Endodermal cell (in vitro differentiated cells): ENCODE results near the gene FASTKD1. TPM values are rescaled to one million over a fixed set of nuclear protein-coding genes. Genes with fewer than 3 reads are reported as not detected.
A peak's percentile ranks its signal among the peaks of the same experiment; 100 is the strongest.
"Not testable (repeated sequence)": the region's sequence is repeated elsewhere in the genome, so short reads cannot be mapped to it uniquely, and the experiment has no call there.

Source experiments
- DNase-seq: peaks from one replicate; pipeline ENCODE4 v3.0.0-alpha.2; 2017
- H3K27ac ChIP-seq: 2 replicates; pipeline ENCODE4 v1.5.1; 2013; ENCODE audit warnings: mild to moderate bottlenecking, low read depth, low read length, moderate library complexity
- H3K27me3 ChIP-seq: 2 replicates; pipeline ENCODE4 v1.6.1; 2013; ENCODE audit warnings: mild to moderate bottlenecking, low read length, moderate library complexity; ENCODE audit not compliant: insufficient read depth, control insufficient read depth, poor library complexity, severe bottlenecking
- H3K36me3 ChIP-seq: 2 replicates; pipeline ENCODE4 v1.7.0; 2013; ENCODE audit warnings: mild to moderate bottlenecking, low read length, moderate library complexity; ENCODE audit not compliant: control insufficient read depth, insufficient read depth
- H3K4me1 ChIP-seq: one replicate; pipeline ENCODE4 v1.7.0; 2013; ENCODE audit warnings: low read length; ENCODE audit not compliant: control insufficient read depth, insufficient read depth
- H3K4me3 ChIP-seq: 2 replicates; pipeline ENCODE4 v1.5.1; 2013; ENCODE audit warnings: mild to moderate bottlenecking, low read length, moderate library complexity
- H3K9ac ChIP-seq: 2 replicates; pipeline ENCODE4 v1.6.1; 2013; ENCODE audit warnings: mild to moderate bottlenecking, low read length, moderate library complexity; ENCODE audit not compliant: poor library complexity, severe bottlenecking; ENCODE audit errors: extremely low read depth
- H3K9me3 ChIP-seq: 2 replicates; pipeline ENCODE4 v1.6.1; 2013; ENCODE audit warnings: mild to moderate bottlenecking, low read length, moderate library complexity; ENCODE audit not compliant: control insufficient read depth
- H3K27ac Mint-ChIP-seq: 2 replicates; pipeline ENCODE4 v1.8.0; 2020; ENCODE audit warnings: mixed read lengths
- H3K27me3 Mint-ChIP-seq: 2 replicates; pipeline ENCODE4 v1.8.0; 2021; ENCODE audit warnings: mild to moderate bottlenecking, mixed read lengths; ENCODE audit not compliant: insufficient read depth
- H3K36me3 Mint-ChIP-seq: 2 replicates; pipeline ENCODE4 v1.8.0; 2020; ENCODE audit warnings: low read depth, mixed read lengths
- H3K4me1 Mint-ChIP-seq: 2 replicates; pipeline ENCODE4 v1.8.0; 2020; ENCODE audit warnings: mixed read lengths
- H3K4me3 Mint-ChIP-seq: 2 replicates; pipeline ENCODE4 v1.8.0; 2020; ENCODE audit warnings: mild to moderate bottlenecking, moderate library complexity, mixed read lengths
- H3K9me3 Mint-ChIP-seq: 2 replicates; pipeline ENCODE4 v1.8.0; 2020; ENCODE audit warnings: mild to moderate bottlenecking, mixed read lengths
- CTCF ChIP-seq: fragments of 200-600 bp; sonication (generic); conservative IDR thresholded peaks from 2 replicates; pipeline ENCODE4 v1.5.0; 2021; ENCODE audit warnings: antibody characterized with exemption, mild to moderate bottlenecking
- WGBS, 2 experiments: methylation state at CpG; one replicate each; pipeline versions ENCODE4 v1.1.5 to v1.1.7; 2013; ENCODE audit warnings: missing lambda C conversion rate in 2 of 2, mixed read lengths in 1 of 2; ENCODE audit not compliant: insufficient coverage in 1 of 2, insufficient read length in 1 of 2; 5-methylcytosine and 5-hydroxymethylcytosine counted together
- total RNA-seq, 2 donors: library from RNA; stranded (reverse); fragmentation: NEBNext Ultra II Directional in 1 of 2; extraction: Animal tissue kit (Norgen Biotek cat#: 25700) in 1 of 2; gene quantifications; 2 replicates in 1 of 2; 3 replicates in 1 of 2; pipeline ENCODE4 v1.2.1, GENCODE V29; 2021

FASTKD1 gene
- total RNA-seq, 2 donors from 2014 or later: 45.2 to 56.0 TPM

- Mint-ChIP-seq H3K9me3 (peaks cover 3% of the 10 kb centered on the region), H3K27ac (no peak overlapping the region), H3K27me3 (no peaks in the 10 kb centered on the region), H3K36me3 (peaks cover 78% of the 10 kb centered on the region), H3K4me3 (no peak overlapping the region), H3K4me1 (no peaks in the 10 kb centered on the region)
- no peak for DNase-seq
- Histone ChIP-seq H3K27me3 (no peaks in the 10 kb centered on the region), H3K9ac (no peak overlapping the region), H3K27ac (no peak overlapping the region), H3K36me3 (peaks cover 94% of the 10 kb centered on the region), H3K4me3 (no peak overlapping the region), H3K9me3 (peaks cover 11% of the 10 kb centered on the region), H3K4me1 (no peaks in the 10 kb centered on the region)
- no peak for TF ChIP-seq CTCF
- WGBS, 2 experiments: 97% methylated on average over 2 of the region's 2 CpGs; no CpG with 5 or more reads in 1 of the 2 experiments
Measured at GRCh38 chr2:169609264-169609663, 35.6 kb upstream of the FASTKD1 start.

GRCh38 chr2:169599568-169599967, 25.9 kb upstream of the FASTKD1 start:
- H3K9me3 Mint-ChIP-seq: no peaks in the 10 kb centered on the region

GRCh38 chr2:169598982-169599381, 25.3 kb upstream of the FASTKD1 start:
- DNase-seq: no peak
- H3K4me3 ChIP-seq: no peak overlapping the region
- H3K36me3 Mint-ChIP-seq: peaks cover 10% of the 10 kb centered on the region
- no peak overlapping the region for H3K4me3 Mint-ChIP-seq
- peaks cover 3% of the 10 kb centered on the region for H3K36me3 ChIP-seq
- H3K4me1 Mint-ChIP-seq: no peaks in the 10 kb centered on the region
- no peak for TF ChIP-seq CTCF
- no peak overlapping the region for H3K27ac ChIP-seq
- no peak overlapping the region for H3K27ac Mint-ChIP-seq
- WGBS, 2 experiments: 100% methylated on average over 1 of the region's 2 CpGs; no CpG with 5 or more reads in 1 of the 2 experiments
- no peak overlapping the region for H3K9ac ChIP-seq
- no peaks in the 10 kb centered on the region for H3K27me3 Mint-ChIP-seq
- H3K9me3 Mint-ChIP-seq: no peaks in the 10 kb centered on the region
- no peaks in the 10 kb centered on the region for H3K27me3 ChIP-seq
- H3K9me3 ChIP-seq: no peaks in the 10 kb centered on the region
- H3K4me1 ChIP-seq: no peaks in the 10 kb centered on the region

More at GRCh38 chr2:169599568-169599967, 25.9 kb upstream of the FASTKD1 start:
- no peak for DNase-seq
- Mint-ChIP-seq H3K27ac (no peak overlapping the region), H3K27me3 (no peaks in the 10 kb centered on the region), H3K36me3 (peaks cover 16% of the 10 kb centered on the region), H3K4me1 (no peaks in the 10 kb centered on the region), H3K4me3 (no peak overlapping the region)
- TF ChIP-seq CTCF: no peak
- H3K4me3 ChIP-seq: no peak overlapping the region
- no peak overlapping the region for H3K9ac ChIP-seq
- H3K27me3 ChIP-seq: no peaks in the 10 kb centered on the region
- H3K27ac ChIP-seq: no peak overlapping the region
- peaks cover 9% of the 10 kb centered on the region for H3K36me3 ChIP-seq
- no peaks in the 10 kb centered on the region for H3K4me1 ChIP-seq
- no peaks in the 10 kb centered on the region for H3K9me3 ChIP-seq

GRCh38 chr2:169596546-169596945, 22.9 kb upstream of the FASTKD1 start:
- H3K4me3 ChIP-seq, H3K9me3 ChIP-seq, H3K27me3 Mint-ChIP-seq, H3K4me1 ChIP-seq, H3K36me3 Mint-ChIP-seq, H3K9ac ChIP-seq, H3K27ac ChIP-seq, DNase-seq, H3K4me1 Mint-ChIP-seq, H3K4me3 Mint-ChIP-seq, H3K27me3 ChIP-seq, H3K9me3 Mint-ChIP-seq, H3K36me3 ChIP-seq: not testable (repeated sequence)
- 83 to 84% methylated on average over 6 to 7 of the region's 7 CpGs for WGBS, 2 experiments
- H3K27ac Mint-ChIP-seq: peak overlapping the region; percentile 39
